ENCODE results near the gene NRXN2.

The NRXN2 gene

GRCh38 chr11:64694026-64694755, 28.8 kb downstream of the NRXN2 start:
- no peaks in the 10 kb centered on the region for H3K9me3 Mint-ChIP-seq
- H3K4me1 Mint-ChIP-seq, result peaks cover 26% of the 10 kb centered on the region
- peak overlapping the region; percentile 64 for H3K27ac Mint-ChIP-seq
- no peaks in the 10 kb centered on the region for H3K36me3 Mint-ChIP-seq
- no peak for ATAC-seq
- no peak overlapping the region for H3K4me3 Mint-ChIP-seq
- peaks cover 32% of the 10 kb centered on the region for H3K27me3 Mint-ChIP-seq

DNA sequence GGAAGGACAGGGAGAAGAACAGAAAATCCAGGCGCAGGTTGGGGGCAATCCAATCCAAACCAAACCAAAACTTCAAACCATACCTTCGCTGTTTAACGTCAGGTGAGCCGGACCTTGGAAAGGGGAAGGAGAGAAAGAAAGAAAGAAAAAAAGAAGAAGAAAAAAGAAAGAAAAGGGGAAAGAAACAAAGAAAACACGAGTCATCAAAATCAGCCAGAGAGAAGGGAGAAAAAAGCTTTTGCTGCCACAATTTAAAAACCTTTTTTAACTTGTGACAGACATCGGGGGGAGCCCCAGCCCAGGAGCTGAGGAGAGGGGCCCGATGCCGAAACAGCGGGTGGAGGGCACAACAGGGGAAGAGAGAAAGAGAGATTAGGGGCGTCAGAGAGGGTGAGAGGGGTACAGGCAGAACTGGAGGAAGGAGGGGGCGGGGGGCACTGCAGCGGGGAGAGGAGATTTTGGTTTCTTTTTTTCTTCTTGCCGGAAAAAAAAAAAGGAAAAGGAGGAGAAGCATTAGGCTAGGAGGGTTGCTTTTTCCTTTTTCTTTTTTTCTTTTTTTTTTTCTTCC, 30.1 kb downstream of the NRXN2 start:
- no peak for ATAC-seq
- Mint-ChIP-seq H3K27me3 (peaks cover 32% of the 10 kb centered on the region), H3K36me3 (no peaks in the 10 kb centered on the region), H3K4me1 (peaks cover 40% of the 10 kb centered on the region), H3K27ac (peak overlapping the region; percentile 46), H3K4me3 (peak overlapping the region; percentile 65), H3K9me3 (no peaks in the 10 kb centered on the region)

GRCh38 chr11:64691543-64691942, 31.5 kb downstream of the NRXN2 start:
- no peak overlapping the region for H3K4me3 Mint-ChIP-seq
- no peak for ATAC-seq
- peaks cover 32% of the 10 kb centered on the region for H3K27me3 Mint-ChIP-seq
- H3K27ac Mint-ChIP-seq, result no peak overlapping the region
- H3K36me3 Mint-ChIP-seq, result no peaks in the 10 kb centered on the region
- peaks cover 43% of the 10 kb centered on the region for H3K4me1 Mint-ChIP-seq
- H3K9me3 Mint-ChIP-seq, result no peaks in the 10 kb centered on the region

DNA sequence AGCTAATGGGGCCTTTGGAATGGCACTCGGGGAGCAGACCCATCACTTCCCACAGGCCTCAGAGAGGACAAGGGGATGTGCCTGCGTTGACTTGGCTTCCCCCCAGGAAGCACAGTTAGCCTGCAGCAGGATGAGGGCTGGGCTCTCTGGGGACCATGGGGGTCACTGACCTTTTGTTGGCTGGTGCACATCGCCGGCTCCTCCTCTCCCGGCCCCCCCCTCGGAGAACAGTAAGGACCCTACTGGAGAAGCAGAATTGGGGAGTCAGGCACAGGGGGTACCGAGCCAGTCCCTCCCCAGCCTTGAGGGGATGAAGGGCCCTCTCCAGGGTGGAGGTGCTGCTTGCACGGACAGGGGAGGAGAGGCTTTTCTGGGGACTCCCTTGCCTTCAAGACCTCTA, 32.8 kb downstream of the NRXN2 start:
- Mint-ChIP-seq H3K4me3 (no peak overlapping the region), H3K9me3 (no peaks in the 10 kb centered on the region), H3K4me1 (peaks cover 42% of the 10 kb centered on the region), H3K27ac (no peak overlapping the region), H3K27me3 (peaks cover 32% of the 10 kb centered on the region), H3K36me3 (no peaks in the 10 kb centered on the region)
- ATAC-seq, result no peak

DNA sequence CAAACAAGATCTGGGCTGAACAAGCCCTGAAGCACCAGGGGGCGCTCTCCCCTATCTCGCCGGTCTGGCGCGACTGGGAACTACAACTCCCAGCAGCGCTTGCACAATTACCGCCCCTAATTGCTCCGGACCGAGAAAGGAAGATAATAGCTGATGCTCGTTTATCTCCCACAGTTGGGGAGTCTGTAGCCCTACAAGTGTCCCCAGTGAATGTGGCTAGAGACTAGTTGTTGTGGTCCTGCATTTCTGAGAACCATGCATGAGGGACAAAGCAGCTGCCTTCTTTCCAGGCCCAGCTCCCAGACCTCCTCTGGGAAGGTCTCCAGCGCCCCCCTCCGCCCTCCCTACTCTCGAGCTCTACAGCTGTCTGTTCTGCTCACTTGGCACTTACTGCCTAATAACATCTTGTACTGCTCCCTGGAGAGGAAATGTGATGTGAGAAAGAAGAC, 34.4 kb downstream of the NRXN2 start:
- no peaks in the 10 kb centered on the region for H3K36me3 Mint-ChIP-seq
- H3K4me1 Mint-ChIP-seq, result peaks cover 32% of the 10 kb centered on the region
- peak overlapping the region; percentile 65 for H3K4me3 Mint-ChIP-seq
- no peaks in the 10 kb centered on the region for H3K9me3 Mint-ChIP-seq
- peak; percentile 96 for ATAC-seq
- peaks cover 22% of the 10 kb centered on the region for H3K27me3 Mint-ChIP-seq
- peak overlapping the region; percentile 18 for H3K27ac Mint-ChIP-seq

DNA sequence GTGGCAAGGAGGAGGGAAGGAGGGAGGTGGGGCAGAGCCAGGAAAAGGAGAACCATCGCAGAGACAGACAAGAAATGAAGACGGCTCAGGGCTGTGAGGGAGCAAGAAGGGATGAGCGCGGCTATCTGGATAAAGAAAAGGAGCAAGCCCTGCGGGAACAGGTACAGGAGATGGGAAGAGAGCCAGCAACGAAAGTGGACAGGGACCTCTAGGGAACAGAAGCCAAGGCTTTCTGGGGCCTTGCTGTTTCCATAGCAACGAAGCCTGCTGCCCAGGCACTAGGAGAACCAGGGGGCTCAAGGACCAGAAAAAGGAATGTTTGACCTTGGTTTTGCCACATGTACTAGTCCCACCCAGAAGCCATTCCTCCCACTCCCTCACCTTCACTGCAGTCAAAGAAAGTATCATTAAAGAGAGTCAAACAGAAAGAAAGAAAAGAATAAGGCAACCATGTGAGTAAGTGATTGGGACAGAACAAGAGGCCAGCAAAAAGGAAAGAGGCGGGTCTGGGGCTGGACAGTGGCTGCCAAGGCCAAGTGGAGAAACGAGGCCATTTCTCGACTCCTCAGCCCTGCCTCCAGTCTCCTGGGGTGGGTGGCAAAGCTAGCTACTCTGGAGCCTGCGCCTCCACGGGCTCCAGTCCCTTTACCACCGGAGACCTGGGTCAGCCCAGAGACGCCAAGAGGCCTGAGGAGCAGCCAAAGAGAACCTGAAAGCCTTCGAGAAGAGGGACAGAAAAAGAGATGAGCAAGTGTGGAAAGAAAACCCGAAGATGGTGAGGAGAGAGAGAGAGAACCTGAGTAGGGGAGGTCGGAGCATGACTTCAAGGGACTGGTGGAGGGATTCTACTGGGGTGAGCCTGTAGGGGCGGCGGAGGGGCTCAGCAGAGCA, 35.1 kb downstream of the NRXN2 start:
- Mint-ChIP-seq H3K9me3 (no peaks in the 10 kb centered on the region), H3K4me3 (peak overlapping the region; percentile 65), H3K36me3 (no peaks in the 10 kb centered on the region), H3K27ac (peak overlapping the region; percentile 18), H3K27me3 (peaks cover 15% of the 10 kb centered on the region), H3K4me1 (peaks cover 27% of the 10 kb centered on the region)
- no peak for ATAC-seq

GRCh38 chr11:64687204-64687603, 35.8 kb downstream of the NRXN2 start:
- Mint-ChIP-seq H3K27me3 (peaks cover 8% of the 10 kb centered on the region), H3K4me1 (peaks cover 20% of the 10 kb centered on the region), H3K4me3 (no peak overlapping the region), H3K36me3 (no peaks in the 10 kb centered on the region), H3K27ac (no peak overlapping the region), H3K9me3 (no peaks in the 10 kb centered on the region)
- ATAC-seq, result no peak

DNA sequence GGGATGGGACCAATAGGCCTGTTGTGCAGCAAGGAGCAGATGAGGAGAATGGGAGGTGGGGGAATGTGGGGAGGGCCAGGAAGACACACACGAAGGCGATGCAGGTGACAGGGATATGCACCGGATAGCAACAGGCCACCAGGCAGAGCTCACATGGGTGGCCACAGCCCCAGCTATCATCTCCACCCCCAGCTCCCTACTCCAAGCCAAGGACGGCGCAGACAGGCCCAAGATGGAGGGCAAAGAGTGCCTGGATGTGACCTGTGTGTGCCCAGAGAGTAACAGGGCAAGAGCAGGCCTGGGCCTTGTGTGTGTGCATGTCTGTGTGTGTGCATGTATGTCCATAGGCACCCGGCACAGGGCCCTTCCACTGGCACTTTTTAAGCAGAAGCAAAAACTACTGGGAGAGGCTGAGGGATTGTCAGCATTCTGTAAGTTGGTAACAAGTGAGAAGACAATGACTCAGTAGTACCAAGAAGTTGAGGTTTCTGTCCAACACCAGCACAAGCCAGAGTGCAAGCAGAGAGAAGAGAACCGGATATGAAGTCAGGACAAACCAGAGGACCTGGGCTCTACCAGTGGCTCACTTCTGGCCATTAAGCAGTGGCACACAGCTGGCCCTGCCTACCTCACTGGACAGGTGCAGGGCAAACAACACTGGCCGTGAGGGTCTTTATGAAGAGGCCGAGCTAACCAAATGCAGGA, 36.4 kb downstream of the NRXN2 start:
- ATAC-seq, result no peak
- no peak overlapping the region for H3K4me3 Mint-ChIP-seq
- H3K36me3 Mint-ChIP-seq, result no peaks in the 10 kb centered on the region
- H3K4me1 Mint-ChIP-seq, result peaks cover 19% of the 10 kb centered on the region
- no peaks in the 10 kb centered on the region for H3K9me3 Mint-ChIP-seq
- peaks cover 6% of the 10 kb centered on the region for H3K27me3 Mint-ChIP-seq
- no peak overlapping the region for H3K27ac Mint-ChIP-seq

DNA sequence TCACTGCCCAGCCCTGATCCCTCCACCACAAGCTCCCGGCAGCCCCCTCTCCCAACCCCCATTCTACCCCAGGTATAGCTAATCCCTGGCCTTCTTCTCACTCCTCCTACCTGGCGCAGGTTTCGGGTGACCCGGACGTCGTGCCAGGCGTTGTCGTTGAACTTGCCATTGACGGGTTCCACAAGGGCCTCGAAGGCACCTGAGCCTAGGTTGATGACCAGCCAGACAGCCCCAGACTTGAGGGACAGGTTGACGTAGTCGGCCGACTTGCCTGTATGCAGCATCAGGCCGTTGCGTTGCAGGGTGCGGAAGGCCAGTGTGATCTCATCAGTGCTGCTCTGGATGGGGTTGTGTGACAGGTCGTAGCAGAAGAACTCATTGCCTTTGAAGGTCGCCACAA, 37.5 kb downstream of the NRXN2 start:
- H3K27ac Mint-ChIP-seq, result no peak overlapping the region

GRCh38 chr11:64684357-64684756, 38.6 kb downstream of the NRXN2 start:
- H3K27me3 Mint-ChIP-seq, result peaks cover 12% of the 10 kb centered on the region
- H3K27ac Mint-ChIP-seq, result no peak overlapping the region
- no peaks in the 10 kb centered on the region for H3K9me3 Mint-ChIP-seq
- H3K4me1 Mint-ChIP-seq, result peaks cover 19% of the 10 kb centered on the region
- no peaks in the 10 kb centered on the region for H3K36me3 Mint-ChIP-seq
- no peak for ATAC-seq
- no peak overlapping the region for H3K4me3 Mint-ChIP-seq

More for the DNA sequence above, 37.5 kb downstream of the NRXN2 start:
- peaks cover 19% of the 10 kb centered on the region for H3K4me1 Mint-ChIP-seq
- no peak overlapping the region for H3K4me3 Mint-ChIP-seq
- no peak for ATAC-seq
- no peaks in the 10 kb centered on the region for H3K36me3 Mint-ChIP-seq
- H3K27me3 Mint-ChIP-seq, result peaks cover 12% of the 10 kb centered on the region
- H3K9me3 Mint-ChIP-seq, result no peaks in the 10 kb centered on the region

GRCh38 chr11:64681171-64681570, 41.8 kb downstream of the NRXN2 start:
- no peak overlapping the region for H3K27ac Mint-ChIP-seq
- ATAC-seq, result no peak
- H3K27me3 Mint-ChIP-seq, result peaks cover 42% of the 10 kb centered on the region
- H3K4me3 Mint-ChIP-seq, result no peak overlapping the region
- no peaks in the 10 kb centered on the region for H3K36me3 Mint-ChIP-seq
- no peaks in the 10 kb centered on the region for H3K9me3 Mint-ChIP-seq
- H3K4me1 Mint-ChIP-seq, result peaks cover 17% of the 10 kb centered on the region

DNA sequence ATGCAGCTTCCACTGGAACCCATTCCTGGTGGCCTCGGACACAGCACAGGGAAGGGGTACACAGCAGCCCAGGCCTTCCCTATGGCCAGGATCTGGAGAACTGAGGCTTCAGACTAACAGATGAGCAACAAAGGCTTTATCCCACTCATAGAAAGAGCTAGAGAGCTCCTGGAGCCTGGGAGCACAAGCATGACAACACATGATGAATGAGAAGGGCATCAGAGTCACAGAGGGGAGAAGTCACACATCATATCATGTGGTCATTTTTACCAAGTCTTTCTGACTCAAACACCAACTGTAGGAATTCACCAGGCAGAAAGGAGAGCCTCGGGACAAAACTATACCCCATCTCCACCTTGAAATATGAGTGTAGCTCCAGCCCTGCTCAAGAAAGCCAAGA, 43.2 kb downstream of the NRXN2 start:
- Mint-ChIP-seq H3K27ac (no peak overlapping the region), H3K4me1 (peaks cover 30% of the 10 kb centered on the region), H3K36me3 (no peaks in the 10 kb centered on the region), H3K9me3 (no peaks in the 10 kb centered on the region), H3K4me3 (no peak overlapping the region), H3K27me3 (peaks cover 47% of the 10 kb centered on the region)
- no peak for ATAC-seq

DNA sequence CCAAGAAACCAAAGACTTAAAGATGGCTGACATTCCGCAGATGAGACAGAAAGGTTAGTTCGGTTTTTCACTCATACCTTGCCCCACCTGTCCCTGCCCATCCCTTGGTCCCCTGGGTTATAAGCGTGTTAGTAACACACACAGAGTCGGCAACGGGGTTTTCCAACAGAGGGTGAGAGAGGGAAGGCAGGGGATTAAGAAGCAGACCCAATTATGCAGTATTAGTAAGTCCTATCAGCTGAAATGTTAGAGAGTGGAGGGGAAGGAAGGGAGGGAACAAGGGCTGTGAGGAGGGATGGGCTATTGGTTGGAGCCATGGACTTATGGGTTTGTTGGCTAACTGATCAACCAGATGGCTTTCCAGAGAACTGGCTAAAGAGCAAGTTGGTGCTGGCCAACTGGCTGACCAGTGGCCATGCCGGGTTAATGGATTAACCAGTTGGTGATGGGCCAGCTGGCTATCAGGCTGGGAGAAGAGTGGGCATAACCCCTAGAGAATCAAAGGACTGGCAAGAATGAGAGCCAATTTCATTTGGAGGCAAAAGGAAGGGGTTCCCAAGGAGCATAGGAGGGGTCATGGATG, 45.5 kb downstream of the NRXN2 start:
- Mint-ChIP-seq H3K27ac (no peak overlapping the region), H3K9me3 (no peaks in the 10 kb centered on the region), H3K4me3 (no peak overlapping the region)

DNA sequence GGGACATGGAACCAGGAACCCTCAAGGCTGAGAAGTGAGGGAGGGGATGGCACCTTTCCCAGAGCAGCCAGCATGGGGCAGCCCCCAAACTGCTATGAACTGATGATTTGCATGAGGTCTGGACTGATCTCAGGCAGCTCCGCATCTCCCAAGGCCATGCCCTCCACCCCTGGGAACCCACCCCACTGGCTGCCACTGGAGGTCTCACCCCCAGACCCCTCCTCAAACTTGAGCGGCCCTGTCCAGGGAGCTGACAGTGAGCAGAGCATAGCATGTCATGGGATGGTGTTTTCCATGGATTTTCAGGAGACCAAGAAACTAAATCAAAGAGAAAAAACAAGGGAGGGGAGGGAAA, 46.8 kb downstream of the NRXN2 start:
- peak; percentile 4 for ATAC-seq
- Mint-ChIP-seq H3K27ac (peak overlapping the region; percentile 46), H3K9me3 (no peaks in the 10 kb centered on the region), H3K27me3 (peaks cover 51% of the 10 kb centered on the region), H3K4me1 (peaks cover 55% of the 10 kb centered on the region), H3K36me3 (no peaks in the 10 kb centered on the region), H3K4me3 (no peak overlapping the region)

More for the DNA sequence above, 45.5 kb downstream of the NRXN2 start:
- Mint-ChIP-seq H3K27me3 (peaks cover 47% of the 10 kb centered on the region), H3K4me1 (peaks cover 42% of the 10 kb centered on the region), H3K36me3 (no peaks in the 10 kb centered on the region)
- ATAC-seq, result peak; percentile 47
